Smooth muscle cell of the brain vasculature (primary cell): ENCODE data around the gene RNF187.
A peak's percentile ranks its signal among the peaks of the same experiment; 100 is the strongest.

ENCODE experiments used
- DNase-seq: peaks from one replicate; pipeline ENCODE4 v3.0.0-alpha.2; 2012; ENCODE audit warnings: low read depth, low spot score

RNF187 gene

DNA sequence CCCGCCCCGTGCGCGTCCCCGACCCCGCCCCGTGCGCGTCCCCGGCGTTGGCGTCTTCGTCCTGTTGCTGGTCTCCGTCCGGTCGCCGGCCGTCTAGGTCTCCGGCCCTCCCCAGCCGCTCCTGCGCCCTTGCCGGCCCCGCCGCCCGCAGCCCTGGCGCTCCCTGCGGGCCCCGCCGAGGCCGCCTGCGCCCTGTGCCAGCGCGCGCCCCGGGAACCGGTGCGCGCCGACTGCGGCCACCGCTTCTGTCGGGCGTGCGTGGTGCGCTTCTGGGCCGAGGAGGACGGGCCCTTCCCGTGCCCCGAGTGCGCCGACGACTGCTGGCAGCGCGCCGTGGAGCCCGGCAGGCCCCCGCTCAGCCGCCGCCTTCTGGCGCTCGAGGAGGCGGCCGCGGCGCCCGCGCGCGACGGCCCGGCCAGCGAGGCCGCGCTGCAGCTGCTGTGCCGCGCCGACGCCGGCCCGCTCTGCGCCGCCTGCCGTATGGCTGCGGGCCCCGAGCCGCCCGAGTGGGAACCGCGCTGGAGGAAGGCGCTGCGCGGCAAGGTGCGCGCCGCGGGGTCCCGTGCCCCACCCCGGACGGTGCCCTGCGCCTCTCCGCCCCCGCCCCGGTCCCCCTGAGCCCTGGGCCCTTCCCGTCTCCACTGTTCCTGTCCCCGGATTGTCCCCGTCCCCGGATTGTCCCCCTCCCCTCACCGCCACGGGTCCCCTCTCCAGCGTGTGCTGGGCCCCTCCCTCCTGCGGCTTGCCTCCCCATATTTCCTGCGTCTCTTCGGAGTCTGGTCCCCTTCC is at the start of gene RNF187:
Gene RNF187 (plus strand): TSS at position 47 of the 789 bp plus-strand sequence.
- DNase-seq = no peak

DNA sequence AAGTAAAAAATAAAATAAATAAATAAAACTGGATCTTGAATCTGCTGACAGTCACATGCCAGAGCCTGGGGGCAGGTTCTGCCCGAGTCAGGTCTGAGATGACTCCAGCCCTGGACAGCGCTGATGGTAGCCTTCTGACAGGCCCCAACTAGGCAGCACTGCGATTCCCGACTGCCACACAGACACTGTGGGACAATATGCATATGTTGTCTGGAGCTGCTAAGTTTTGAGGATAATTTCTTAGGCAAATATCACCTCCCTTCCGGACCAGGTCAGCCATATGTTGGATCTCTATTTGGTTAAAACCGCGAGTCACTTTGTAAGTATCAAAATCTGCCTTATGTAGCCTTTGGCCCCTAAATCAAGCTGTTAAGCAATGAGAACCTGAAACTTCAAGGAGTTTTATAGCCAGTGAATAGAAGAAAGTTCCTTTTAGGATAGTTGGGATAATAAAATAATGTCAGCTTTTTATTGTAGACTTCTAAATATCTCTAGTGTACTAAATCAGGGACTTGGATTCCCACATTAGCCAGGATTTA is 49.7 kb upstream of the RNF187 start:
- DNase-seq = no peak

GRCh38 chr1:228438266-228438665 is 48.9 kb upstream of the RNF187 start:
- DNase-seq = no peak

- DNase-seq = no peak
These were observed 46.3 kb upstream of the RNF187 start for GRCh38 chr1:228440761-228441500.

DNA sequence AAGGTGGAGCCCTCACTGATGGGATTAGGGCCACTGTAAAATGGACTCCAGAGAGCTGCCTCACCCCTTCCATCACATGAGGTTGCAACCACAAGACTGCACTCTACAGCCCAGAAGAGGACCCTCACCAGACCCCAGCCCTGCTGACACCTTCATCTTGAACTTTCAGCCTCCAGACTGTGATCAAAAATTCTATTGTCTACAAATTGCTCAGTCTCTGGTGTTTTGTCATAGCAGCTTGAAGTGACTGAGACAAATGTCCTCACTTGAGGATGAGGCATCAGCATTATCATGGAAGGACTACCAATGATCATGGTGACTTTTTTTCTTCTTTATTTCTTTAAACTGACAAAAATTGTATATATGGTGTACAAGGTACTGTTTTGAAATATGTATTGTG is 43.8 kb upstream of the RNF187 start:
- DNase-seq = no peak

GRCh38 chr1:228445490-228445842 is 41.7 kb upstream of the RNF187 start:
- no peak for DNase-seq

DNA sequence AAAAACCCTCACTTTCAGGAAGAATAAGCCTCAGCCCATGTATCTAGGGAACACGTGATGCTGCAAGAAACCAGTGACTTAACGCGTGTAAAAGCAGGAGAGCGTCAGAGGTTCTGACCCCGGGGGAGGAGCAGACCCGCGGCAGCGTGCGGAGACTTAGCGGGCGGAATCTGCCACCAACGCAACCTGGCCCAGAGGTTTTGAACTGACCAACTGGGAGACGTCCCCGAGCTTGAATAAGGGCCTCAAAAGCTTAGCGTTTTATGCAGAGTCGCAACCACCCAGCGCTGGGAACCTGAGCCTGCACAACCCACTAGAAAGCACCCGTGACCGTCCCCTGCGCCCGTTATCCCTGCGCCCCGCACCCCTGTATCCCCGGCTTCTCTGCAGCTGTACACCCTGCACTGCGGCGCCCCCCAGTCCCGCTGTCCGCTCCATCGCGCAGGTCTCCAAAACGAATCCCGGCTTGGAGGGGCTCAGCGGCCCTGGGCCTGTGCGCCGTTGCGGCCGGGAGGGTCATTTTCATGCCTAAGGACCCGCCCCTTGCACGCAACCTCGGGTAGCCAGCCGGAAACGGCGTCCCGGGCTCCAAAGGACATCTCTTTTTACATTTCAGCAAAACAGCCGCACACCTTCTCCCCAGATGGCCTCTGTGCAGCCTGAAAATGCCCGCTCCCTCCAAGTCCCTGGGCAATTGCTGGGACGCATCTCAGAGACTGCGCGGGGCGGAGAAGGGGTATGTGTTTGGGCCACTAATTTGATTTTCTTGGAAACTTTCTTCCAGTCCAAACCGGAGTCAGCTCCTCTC is 41.1 kb upstream of the RNF187 start:
- no peak for DNase-seq

GRCh38 chr1:228446852-228447251 is 40.3 kb upstream of the RNF187 start:
- DNase-seq = no peak

DNA sequence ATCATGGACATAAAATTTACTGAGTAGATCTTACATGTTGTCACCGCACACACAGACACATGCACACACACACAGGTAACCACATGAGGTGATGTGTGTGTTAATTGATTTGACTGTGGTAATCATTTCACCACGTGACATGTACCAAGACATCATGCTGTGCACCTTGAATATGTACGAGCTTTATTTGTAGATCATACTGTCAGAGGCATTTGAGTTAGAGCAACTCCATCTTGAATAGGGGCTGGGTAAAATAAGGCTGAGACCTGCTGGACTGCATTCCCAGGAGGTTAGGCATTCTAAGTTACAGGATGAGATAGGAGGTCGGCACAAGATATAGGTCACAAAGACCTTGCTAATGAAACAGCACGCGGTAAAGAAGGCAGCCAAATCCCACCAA is 38.8 kb upstream of the RNF187 start:
- DNase-seq = no peak

DNA sequence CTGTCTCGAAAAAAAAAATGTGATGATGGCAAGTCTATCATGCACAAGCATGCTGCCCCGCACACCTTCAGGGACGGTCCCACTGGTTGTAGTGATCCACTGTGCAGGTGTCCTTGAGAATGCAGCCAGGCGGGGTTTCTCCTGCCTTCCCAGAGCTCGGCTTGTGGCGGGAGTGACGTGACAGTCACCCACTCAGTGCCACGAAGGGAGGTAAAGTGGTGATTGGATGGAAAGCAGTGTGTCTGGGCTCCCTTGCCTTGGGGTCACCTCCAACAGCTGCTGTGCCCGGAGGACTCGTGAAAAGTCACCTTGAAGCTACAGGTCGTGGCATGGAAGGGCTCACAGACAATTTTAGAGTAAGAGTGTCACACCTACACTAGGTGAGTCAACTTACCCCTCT is 37.0 kb upstream of the RNF187 start:
- no peak for DNase-seq

- DNase-seq = no peak
These were observed 34.8 kb upstream of the RNF187 start for GRCh38 chr1:228452194-228453021.

- DNase-seq = no peak
These were observed 34.1 kb upstream of the RNF187 start for GRCh38 chr1:228453022-228453560.

- DNase-seq = no peak
These were observed 33.6 kb upstream of the RNF187 start for GRCh38 chr1:228453614-228454013.

DNA sequence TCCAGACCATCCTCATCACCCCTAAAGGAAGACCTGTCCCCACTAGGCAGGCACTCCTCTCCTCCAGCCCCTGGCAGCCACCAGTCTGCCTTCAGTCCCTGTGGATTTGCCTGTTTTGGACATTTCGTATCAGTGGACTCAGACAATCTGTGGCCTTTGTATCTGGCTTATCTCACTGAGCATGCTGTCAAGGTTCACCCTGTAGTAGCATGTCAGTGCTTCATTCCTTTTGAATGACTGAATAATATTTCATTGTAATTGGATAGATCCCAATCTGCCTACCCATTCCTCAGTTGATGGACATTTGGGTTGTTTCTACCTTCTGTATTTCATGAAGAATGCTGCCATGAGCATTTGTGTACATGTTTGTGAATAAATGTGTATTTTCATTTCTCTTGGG is 32.9 kb upstream of the RNF187 start:
- DNase-seq = no peak

DNA sequence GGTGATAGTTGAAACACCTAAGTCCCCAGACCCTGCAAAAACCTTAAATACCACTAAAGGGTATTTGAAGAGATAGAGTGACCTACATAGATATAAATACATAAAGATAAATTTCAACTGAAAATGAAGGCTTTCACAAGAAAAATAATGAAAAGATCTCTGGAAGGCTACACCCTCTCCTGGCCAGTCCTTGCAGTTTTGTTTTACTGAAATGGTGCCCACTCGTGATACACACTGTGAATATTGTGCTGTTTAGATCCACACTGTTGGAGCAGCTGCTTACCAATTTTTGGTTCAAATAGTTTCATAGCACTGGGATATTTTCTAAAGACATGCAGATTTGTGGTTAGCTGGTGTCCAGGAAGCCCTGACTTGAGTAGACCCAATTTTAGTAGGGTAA is 31.5 kb upstream of the RNF187 start:
- DNase-seq = no peak

- DNase-seq = no peak
These were observed 30.7 kb upstream of the RNF187 start for GRCh38 chr1:228456252-228457016.

GRCh38 chr1:228457017-228457395 is 30.2 kb upstream of the RNF187 start:
- DNase-seq = no peak

- DNase-seq = peak; percentile 93
These were observed 29.6 kb upstream of the RNF187 start for GRCh38 chr1:228457396-228458176.
